ENCODE measurements around the gene CATSPERD. TPM values are rescaled to one million over a fixed set of nuclear protein-coding genes. Genes with fewer than 3 reads are reported as not detected.

CATSPERD gene
- total RNA-seq: not detected in 2 replicates

GRCh38 chr19:5719961-5720790 is at the start of gene CATSPERD, which contains the start of gene LONP1:
TSS of gene CATSPERD (plus strand) at chr19:5720637. CDS start at chr19:5720738, 101 bp downstream.
TSS of gene LONP1 (minus strand) at chr19:5720146. CDS start at chr19:5720132, 14 bp downstream.

GRCh38 chr19:5680437-5681368 is 39.7 kb upstream of the CATSPERD start, which contains the start of the genes HSD11B1L and MICOS13:
TSS of gene HSD11B1L (plus strand) at chr19:5681027. CDS start at chr19:5684833, 3,806 bp downstream.
TSS of gene MICOS13 (minus strand) at chr19:5680516. CDS start at chr19:5680486, 30 bp downstream.

GRCh38 chr19:5690125-5690954 is 30.1 kb upstream of the CATSPERD start, which contains the start of gene RPL36:
TSS of gene RPL36 (plus strand) at chr19:5690295. CDS start at chr19:5690508, 213 bp downstream.

GRCh38 chr19:5784581-5785147 is 64.2 kb downstream of the CATSPERD start, which contains the start of gene PRR22:
TSS of gene PRR22 (minus strand) at chr19:5784746. CDS start at chr19:5784660, 86 bp downstream.

GRCh38 chr19:5790559-5791520 is 70.4 kb downstream of the CATSPERD start, which contains the start of gene DUS3L:
TSS of gene DUS3L (minus strand) at chr19:5791163. CDS start at chr19:5791141, 22 bp downstream.

GRCh38 chr19:5804516-5805461 is 84.4 kb downstream of the CATSPERD start, which contains the start of gene NRTN:
TSS of gene NRTN (plus strand) at chr19:5805067. CDS start at chr19:5824166, 19,099 bp downstream.

Other genes with a start within 250 kb of the CATSPERD start
- gene TINCR, start 152.7 kb upstream of the CATSPERD start, total RNA-seq: 0.12 TPM in 1 of 2 replicates, not detected in the other
- gene SAFB2, start 97.9 kb upstream of the CATSPERD start, total RNA-seq: 32.4 and 32.9 TPM in 2 replicates
- 39.4 and 56.7 TPM in 2 replicates for gene SAFB, start 97.6 kb upstream of the CATSPERD start, total RNA-seq
- 43.5 and 51.8 TPM in 2 replicates for gene MICOS13, start 40.1 kb upstream of the CATSPERD start, total RNA-seq
- 9.1 and 9.6 TPM in 2 replicates for gene HSD11B1L, start 39.6 kb upstream of the CATSPERD start, total RNA-seq
- 348 and 461 TPM in 2 replicates for gene RPL36, start 30.3 kb upstream of the CATSPERD start, total RNA-seq
- 59.6 and 81.6 TPM in 2 replicates for gene LONP1, start 491 bp upstream of the CATSPERD start, total RNA-seq
- 0.26 and 0.37 TPM in 2 replicates for gene PRR22, start 64.1 kb downstream of the CATSPERD start, total RNA-seq
- gene DUS3L, start 70.5 kb downstream of the CATSPERD start, total RNA-seq: 18.8 and 25.2 TPM in 2 replicates
- gene NRTN, start 84.4 kb downstream of the CATSPERD start, total RNA-seq: not detected in 2 replicates
- gene FUT6, start 119.1 kb downstream of the CATSPERD start, total RNA-seq: not detected in 2 replicates
- not detected in 2 replicates for gene FUT3, start 130.8 kb downstream of the CATSPERD start, total RNA-seq
- not detected in 2 replicates for gene FUT5, start 149.9 kb downstream of the CATSPERD start, total RNA-seq
- gene NDUFA11, start 183.2 kb downstream of the CATSPERD start, total RNA-seq: 216 and 293 TPM in 2 replicates
- 5.5 and 6.7 TPM in 2 replicates for gene VMAC, start 184.2 kb downstream of the CATSPERD start, total RNA-seq
- 18.1 and 21.3 TPM in 2 replicates for gene CAPS, start 193.6 kb downstream of the CATSPERD start, total RNA-seq

Measured in aortic smooth muscle cell (primary cell).